Measurements from ENCODE around the gene GMPR2.

GMPR2 gene

DNA sequence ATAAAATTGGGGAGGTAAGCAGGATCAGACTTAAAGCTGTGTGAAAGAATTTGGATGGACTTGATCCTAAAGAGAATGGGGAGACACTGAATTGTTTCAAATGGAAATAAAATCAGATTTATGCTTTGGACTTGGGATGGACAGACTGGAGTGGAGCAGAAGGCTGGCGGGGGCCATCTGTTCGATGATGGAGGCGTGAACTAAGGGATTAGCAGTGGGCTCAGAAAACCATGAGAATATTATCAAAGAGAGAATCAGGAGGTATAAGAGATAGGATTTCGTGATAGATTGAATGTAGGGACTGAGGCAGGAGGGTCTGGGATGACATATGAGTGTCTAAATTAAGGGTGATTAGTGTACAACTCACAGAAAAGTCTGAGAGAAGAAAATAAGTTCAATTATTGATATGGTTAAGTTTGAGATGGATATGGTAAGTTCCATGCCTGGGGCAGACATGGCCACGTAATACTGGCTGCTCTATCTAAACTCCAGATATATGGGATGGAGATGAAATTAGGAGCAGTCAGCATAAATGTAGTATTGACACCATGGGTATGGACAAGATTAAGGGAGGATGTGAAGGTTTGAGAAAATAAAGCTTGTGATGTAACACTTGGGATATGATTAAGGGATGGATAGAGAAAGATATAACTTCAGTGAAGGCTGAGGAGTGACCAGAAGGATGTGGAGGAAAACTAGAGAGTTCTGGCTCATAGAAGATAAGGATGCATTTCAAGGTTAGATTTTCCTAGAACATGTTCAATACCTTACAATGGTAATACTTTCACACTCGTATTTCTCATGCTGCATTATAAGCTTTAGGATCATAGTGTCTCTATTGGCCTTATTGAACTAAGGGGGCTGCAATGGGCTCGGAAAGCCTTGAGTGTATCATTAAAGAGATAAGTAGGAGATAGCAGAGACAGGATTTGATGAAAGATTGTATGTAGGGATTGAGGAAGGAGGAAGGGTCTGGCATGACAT is 28.3 kb upstream of the GMPR2 start:
- no peak for TF ChIP-seq EZH2phosphoT487 (IDR thresholded peaks at IDR 0.05; ENCODE audit: low read depth)
- TF ChIP-seq, protein P1, sequence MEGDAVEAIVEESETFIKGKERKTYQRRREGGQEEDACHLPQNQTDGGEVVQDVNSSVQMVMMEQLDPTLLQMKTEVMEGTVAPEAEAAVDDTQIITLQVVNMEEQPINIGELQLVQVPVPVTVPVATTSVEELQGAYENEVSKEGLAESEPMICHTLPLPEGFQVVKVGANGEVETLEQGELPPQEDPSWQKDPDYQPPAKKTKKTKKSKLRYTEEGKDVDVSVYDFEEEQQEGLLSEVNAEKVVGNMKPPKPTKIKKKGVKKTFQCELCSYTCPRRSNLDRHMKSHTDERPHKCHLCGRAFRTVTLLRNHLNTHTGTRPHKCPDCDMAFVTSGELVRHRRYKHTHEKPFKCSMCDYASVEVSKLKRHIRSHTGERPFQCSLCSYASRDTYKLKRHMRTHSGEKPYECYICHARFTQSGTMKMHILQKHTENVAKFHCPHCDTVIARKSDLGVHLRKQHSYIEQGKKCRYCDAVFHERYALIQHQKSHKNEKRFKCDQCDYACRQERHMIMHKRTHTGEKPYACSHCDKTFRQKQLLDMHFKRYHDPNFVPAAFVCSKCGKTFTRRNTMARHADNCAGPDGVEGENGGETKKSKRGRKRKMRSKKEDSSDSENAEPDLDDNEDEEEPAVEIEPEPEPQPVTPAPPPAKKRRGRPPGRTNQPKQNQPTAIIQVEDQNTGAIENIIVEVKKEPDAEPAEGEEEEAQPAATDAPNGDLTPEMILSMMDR (IDR thresholded peaks at IDR 0.05; ENCODE audit: low read depth, low read length), result no peak
- Histone ChIP-seq H3K4me2 (ENCODE audit: low read length) (no peak overlapping the region), H3K4me3 (ENCODE audit: low read length) (no peak overlapping the region), H2AFZ (ENCODE audit: low read depth, low read length) (no peak overlapping the region), H3K4me1 (ENCODE audit: low read length) (no peaks in the 10 kb centered on the region), H3K36me3 (replicated peaks; ENCODE audit: low read depth, low read length) (peaks cover 45% of the 10 kb centered on the region), H3K79me2 (ENCODE audit: low read length) (no peaks in the 10 kb centered on the region), H3K27ac (ENCODE audit: low read length) (no peak overlapping the region), H4K20me1 (ENCODE audit: insufficient read depth, low read length) (0 out of 2 replicates have a peak, but pooled peaks cover 2% of the 10 kb centered on the region), H3K9ac (ENCODE audit: low read length) (no peak overlapping the region), H3K9me3 (ENCODE audit: insufficient read depth, low read length) (no peaks in the 10 kb centered on the region), H3K27me3 (ENCODE audit: low read depth, low read length) (no peaks in the 10 kb centered on the region)

DNA sequence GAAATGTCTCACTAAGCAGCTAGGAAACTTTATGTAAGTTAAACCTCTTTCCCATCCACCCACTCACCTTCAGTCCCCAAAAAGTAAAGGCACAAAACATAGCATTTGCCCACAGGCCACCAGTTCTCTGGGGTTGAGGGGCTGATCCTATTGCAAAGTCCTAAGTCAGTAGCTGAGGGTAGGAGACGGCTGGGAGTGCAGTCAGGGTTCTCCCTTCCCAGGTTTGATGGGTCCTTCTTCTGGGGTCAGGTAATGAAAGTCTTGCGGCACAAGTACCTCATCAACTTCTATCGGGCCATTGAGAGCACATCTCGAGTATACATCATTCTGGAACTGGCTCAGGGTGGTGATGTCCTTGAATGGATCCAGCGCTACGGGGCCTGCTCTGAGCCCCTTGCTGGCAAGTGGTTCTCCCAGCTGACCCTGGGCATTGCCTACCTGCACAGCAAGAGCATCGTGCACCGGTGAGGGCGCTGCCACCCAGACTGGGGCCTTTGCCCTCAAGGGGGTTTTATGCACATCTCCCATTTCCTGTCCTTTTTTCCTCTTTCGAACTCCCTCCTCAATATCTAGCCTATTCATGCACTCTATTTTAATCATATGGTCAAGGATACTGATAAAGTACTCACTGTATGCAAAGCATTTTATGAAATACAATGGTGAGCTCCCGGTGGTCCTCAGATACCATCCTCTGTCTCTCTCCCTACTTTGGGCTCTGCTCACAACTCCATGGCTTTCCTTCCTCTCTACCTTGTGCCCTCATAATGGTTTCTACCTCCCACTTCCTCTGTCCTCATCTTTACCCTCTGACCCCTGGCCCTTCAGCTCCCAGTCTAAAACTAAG is 26.2 kb upstream of the GMPR2 start:
- H3K36me3 ChIP-seq (replicated peaks; ENCODE audit: low read depth, low read length), result peaks cover 56% of the 10 kb centered on the region

DNA sequence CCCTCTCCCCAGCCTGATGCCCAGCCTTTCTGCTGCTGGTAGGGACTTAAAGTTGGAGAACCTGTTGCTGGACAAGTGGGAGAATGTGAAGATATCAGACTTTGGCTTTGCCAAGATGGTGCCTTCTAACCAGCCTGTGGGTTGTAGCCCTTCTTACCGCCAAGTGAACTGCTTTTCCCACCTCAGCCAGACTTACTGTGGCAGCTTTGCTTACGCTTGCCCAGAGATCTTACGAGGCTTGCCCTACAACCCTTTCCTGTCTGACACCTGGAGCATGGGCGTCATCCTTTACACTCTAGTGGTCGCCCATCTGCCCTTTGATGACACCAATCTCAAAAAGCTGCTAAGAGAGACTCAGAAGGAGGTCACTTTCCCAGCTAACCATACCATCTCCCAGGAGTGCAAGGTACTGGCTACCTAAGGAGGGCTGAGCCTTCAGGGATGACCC is 25.6 kb upstream of the GMPR2 start:
- no peak overlapping the region for H3K4me3 ChIP-seq (ENCODE audit: low read length)
- H3K9ac ChIP-seq (ENCODE audit: low read length), result no peak overlapping the region
- no peak overlapping the region for H3K27ac ChIP-seq (ENCODE audit: low read length)
- no peak for TF ChIP-seq EZH2phosphoT487 (IDR thresholded peaks at IDR 0.05; ENCODE audit: low read depth)
- TF ChIP-seq, protein P1 (IDR thresholded peaks at IDR 0.05; ENCODE audit: low read depth, low read length), result no peak
- H3K27me3 ChIP-seq (ENCODE audit: low read depth, low read length), result no peaks in the 10 kb centered on the region
- H2AFZ ChIP-seq (ENCODE audit: low read depth, low read length), result no peak overlapping the region
- H3K79me2 ChIP-seq (ENCODE audit: low read length), result peaks cover 3% of the 10 kb centered on the region
- no peaks in the 10 kb centered on the region for H3K4me1 ChIP-seq (ENCODE audit: low read length)
- no peaks in the 10 kb centered on the region for H3K9me3 ChIP-seq (ENCODE audit: insufficient read depth, low read length)
- H4K20me1 ChIP-seq (ENCODE audit: insufficient read depth, low read length), result 0 out of 2 replicates have a peak, but pooled peaks cover 2% of the 10 kb centered on the region
- no peak overlapping the region for H3K4me2 ChIP-seq (ENCODE audit: low read length)
- H3K36me3 ChIP-seq (replicated peaks; ENCODE audit: low read depth, low read length), result peaks cover 53% of the 10 kb centered on the region

More for the DNA sequence above, 26.2 kb upstream of the GMPR2 start:
- no peaks in the 10 kb centered on the region for H3K27me3 ChIP-seq (ENCODE audit: low read depth, low read length)
- H3K9me3 ChIP-seq (ENCODE audit: insufficient read depth, low read length), result no peaks in the 10 kb centered on the region
- H3K79me2 ChIP-seq (ENCODE audit: low read length), result no peaks in the 10 kb centered on the region
- H4K20me1 ChIP-seq (ENCODE audit: insufficient read depth, low read length), result 0 out of 2 replicates have a peak, but pooled peaks cover 2% of the 10 kb centered on the region
- H3K4me1 ChIP-seq (ENCODE audit: low read length), result no peaks in the 10 kb centered on the region
- no peak overlapping the region for H2AFZ ChIP-seq (ENCODE audit: low read depth, low read length)
- H3K27ac ChIP-seq (ENCODE audit: low read length), result no peak overlapping the region
- no peak overlapping the region for H3K4me3 ChIP-seq (ENCODE audit: low read length)
- H3K9ac ChIP-seq (ENCODE audit: low read length), result no peak overlapping the region
- H3K4me2 ChIP-seq (ENCODE audit: low read length), result no peak overlapping the region
- TF ChIP-seq EZH2phosphoT487 (IDR thresholded peaks at IDR 0.05; ENCODE audit: low read depth), result no peak
- TF ChIP-seq, protein P1 (IDR thresholded peaks at IDR 0.05; ENCODE audit: low read depth, low read length), result no peak

Measured in OCI-LY3 (cell line).